Measurements from ENCODE around the gene PCOLCE2. TPM values are rescaled to one million over a fixed set of nuclear protein-coding genes. Genes with fewer than 3 reads are reported as not detected.

The PCOLCE2 gene
- total and polyA plus RNA-seq, 4 donors, result 9.1 to 17.2 (median 13.3) TPM

DNA sequence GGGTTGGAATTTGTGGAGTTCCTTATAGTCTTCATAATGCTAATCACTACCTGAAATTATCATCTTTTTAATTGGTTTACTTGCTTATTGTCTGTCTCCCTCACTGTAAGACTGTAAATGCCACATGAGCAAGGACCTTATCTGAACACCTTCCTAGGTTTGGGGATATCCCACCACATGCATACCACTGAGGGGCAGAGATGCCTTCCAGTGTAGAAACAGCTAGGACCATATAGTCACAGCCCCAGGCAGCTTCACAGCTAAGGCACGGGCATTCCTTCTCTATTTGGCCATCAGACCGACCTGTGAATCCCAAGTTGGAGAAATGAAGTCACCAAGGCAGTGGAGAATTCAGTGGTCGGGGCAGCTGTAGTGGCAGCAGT is 46.0 kb upstream of the PCOLCE2 start:
- 94% methylated on average over 3 of the region's 3 CpGs for WGBS
- TF ChIP-seq TAF1 (conservative IDR thresholded peaks at IDR 0.05), result no peak
- no peak for TF ChIP-seq FOXA2 (IDR thresholded peaks at IDR 0.05)
- TF ChIP-seq RAD21 (IDR thresholded peaks at IDR 0.05), result no peak
- no peak for TF ChIP-seq GABPA (IDR thresholded peaks at IDR 0.05 in 1 of 2, conservative IDR thresholded peaks at IDR 0.05 in 1 of 2)
- TF ChIP-seq JUND (IDR thresholded peaks at IDR 0.05), result no peak
- peak overlapping the region in 1 of 2 donors; percentile 33 for H3K27ac ChIP-seq (ENCODE audit: low read depth in 1 of 2, low read length in 2 of 2)
- no peak overlapping the region for H3K4me3 ChIP-seq (ENCODE audit: low read depth in 1 of 3, low read length in 3 of 3)
- no peak overlapping the region for H3K9ac ChIP-seq (ENCODE audit: low read depth in 1 of 2, low read length in 2 of 2)
- peaks cover 2 to 39% (median 29%) of the 10 kb centered on the region in 4 donors for H3K4me1 ChIP-seq (ENCODE audit: control insufficient read depth in 4 of 4, insufficient read depth in 4 of 4, low read length in 3 of 4)
- no peaks in the 10 kb centered on the region for H3K27me3 ChIP-seq (ENCODE audit: control insufficient read depth in 4 of 4, insufficient read depth in 4 of 4, low read length in 3 of 4)
- no peaks in the 10 kb centered on the region for H3K36me3 ChIP-seq (ENCODE audit: control insufficient read depth in 4 of 4, insufficient read depth in 3 of 4, low read depth in 1 of 4, low read length in 3 of 4)
- DNase-seq (ENCODE audit: low spot score), result no peak
- no peaks in the 10 kb centered on the region for H3K9me3 ChIP-seq (ENCODE audit: control insufficient read depth in 4 of 4, low read length in 3 of 4)

DNA sequence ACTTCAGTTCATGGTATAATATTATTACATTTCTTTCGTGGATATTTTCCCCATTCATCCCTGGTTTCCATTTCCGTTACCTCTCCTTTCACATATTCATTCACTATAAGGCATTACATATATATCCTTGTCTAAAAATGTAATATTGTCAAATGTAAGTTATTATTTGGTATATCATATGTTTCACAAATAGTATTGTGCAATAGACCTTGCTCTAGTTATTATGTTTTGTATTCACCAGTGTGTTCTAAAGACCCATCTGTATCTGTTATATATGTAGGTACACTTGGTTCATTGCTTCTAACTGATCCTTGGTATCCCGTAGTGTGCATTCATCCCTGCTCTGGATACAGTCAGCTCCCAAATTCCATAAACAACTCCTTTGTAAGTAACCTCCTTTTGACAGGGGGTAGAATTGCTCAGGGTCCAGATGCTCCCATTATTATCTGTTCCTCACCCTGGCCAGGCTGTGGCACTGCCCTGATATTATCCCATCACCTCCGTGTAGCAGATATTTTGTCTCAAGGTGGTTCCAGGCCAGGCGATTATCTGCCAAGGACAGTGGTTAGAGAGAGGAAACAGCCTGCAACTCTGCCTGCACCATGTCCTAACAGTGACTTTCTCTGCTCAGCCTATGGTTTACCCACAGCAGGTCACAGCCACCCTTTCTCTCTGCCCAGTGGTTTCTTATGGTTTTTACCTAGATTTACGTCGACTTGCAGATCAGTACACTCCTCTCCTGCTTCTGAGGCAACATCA is 45.4 kb upstream of the PCOLCE2 start:
- Histone ChIP-seq H3K36me3 (ENCODE audit: control insufficient read depth in 4 of 4, insufficient read depth in 3 of 4, low read depth in 1 of 4, low read length in 3 of 4) (no peaks in the 10 kb centered on the region), H3K9ac (ENCODE audit: low read depth in 1 of 2, low read length in 2 of 2) (no peak overlapping the region), H3K27me3 (ENCODE audit: control insufficient read depth in 4 of 4, insufficient read depth in 4 of 4, low read length in 3 of 4) (no peaks in the 10 kb centered on the region), H3K4me1 (ENCODE audit: control insufficient read depth in 4 of 4, insufficient read depth in 4 of 4, low read length in 3 of 4) (peaks cover 2 to 36% (median 26%) of the 10 kb centered on the region in 4 donors), H3K9me3 (ENCODE audit: control insufficient read depth in 4 of 4, low read length in 3 of 4) (no peaks in the 10 kb centered on the region), H3K27ac (ENCODE audit: low read depth in 1 of 2, low read length in 2 of 2) (no peak overlapping the region), H3K4me3 (ENCODE audit: low read depth in 1 of 3, low read length in 3 of 3) (no peak overlapping the region)
- DNase-seq (ENCODE audit: low spot score), result no peak
- TF ChIP-seq, protein P1, sequence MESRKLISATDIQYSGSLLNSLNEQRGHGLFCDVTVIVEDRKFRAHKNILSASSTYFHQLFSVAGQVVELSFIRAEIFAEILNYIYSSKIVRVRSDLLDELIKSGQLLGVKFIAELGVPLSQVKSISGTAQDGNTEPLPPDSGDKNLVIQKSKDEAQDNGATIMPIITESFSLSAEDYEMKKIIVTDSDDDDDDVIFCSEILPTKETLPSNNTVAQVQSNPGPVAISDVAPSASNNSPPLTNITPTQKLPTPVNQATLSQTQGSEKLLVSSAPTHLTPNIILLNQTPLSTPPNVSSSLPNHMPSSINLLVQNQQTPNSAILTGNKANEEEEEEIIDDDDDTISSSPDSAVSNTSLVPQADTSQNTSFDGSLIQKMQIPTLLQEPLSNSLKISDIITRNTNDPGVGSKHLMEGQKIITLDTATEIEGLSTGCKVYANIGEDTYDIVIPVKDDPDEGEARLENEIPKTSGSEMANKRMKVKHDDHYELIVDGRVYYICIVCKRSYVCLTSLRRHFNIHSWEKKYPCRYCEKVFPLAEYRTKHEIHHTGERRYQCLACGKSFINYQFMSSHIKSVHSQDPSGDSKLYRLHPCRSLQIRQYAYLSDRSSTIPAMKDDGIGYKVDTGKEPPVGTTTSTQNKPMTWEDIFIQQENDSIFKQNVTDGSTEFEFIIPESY (IDR thresholded peaks at IDR 0.05), result no peak
- no peak for TF ChIP-seq HNF4A (conservative IDR thresholded peaks at IDR 0.05)
- TF ChIP-seq, protein P2, sequence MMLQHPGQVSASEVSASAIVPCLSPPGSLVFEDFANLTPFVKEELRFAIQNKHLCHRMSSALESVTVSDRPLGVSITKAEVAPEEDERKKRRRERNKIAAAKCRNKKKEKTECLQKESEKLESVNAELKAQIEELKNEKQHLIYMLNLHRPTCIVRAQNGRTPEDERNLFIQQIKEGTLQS (IDR thresholded peaks at IDR 0.05), result no peak
- no peak for TF ChIP-seq FOXA1 (IDR thresholded peaks at IDR 0.05)
- no peak for TF ChIP-seq NR2F2 (IDR thresholded peaks at IDR 0.05)
- TF ChIP-seq, protein P3, sequence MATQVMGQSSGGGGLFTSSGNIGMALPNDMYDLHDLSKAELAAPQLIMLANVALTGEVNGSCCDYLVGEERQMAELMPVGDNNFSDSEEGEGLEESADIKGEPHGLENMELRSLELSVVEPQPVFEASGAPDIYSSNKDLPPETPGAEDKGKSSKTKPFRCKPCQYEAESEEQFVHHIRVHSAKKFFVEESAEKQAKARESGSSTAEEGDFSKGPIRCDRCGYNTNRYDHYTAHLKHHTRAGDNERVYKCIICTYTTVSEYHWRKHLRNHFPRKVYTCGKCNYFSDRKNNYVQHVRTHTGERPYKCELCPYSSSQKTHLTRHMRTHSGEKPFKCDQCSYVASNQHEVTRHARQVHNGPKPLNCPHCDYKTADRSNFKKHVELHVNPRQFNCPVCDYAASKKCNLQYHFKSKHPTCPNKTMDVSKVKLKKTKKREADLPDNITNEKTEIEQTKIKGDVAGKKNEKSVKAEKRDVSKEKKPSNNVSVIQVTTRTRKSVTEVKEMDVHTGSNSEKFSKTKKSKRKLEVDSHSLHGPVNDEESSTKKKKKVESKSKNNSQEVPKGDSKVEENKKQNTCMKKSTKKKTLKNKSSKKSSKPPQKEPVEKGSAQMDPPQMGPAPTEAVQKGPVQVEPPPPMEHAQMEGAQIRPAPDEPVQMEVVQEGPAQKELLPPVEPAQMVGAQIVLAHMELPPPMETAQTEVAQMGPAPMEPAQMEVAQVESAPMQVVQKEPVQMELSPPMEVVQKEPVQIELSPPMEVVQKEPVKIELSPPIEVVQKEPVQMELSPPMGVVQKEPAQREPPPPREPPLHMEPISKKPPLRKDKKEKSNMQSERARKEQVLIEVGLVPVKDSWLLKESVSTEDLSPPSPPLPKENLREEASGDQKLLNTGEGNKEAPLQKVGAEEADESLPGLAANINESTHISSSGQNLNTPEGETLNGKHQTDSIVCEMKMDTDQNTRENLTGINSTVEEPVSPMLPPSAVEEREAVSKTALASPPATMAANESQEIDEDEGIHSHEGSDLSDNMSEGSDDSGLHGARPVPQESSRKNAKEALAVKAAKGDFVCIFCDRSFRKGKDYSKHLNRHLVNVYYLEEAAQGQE (IDR thresholded peaks at IDR 0.05), result no peak
- TF ChIP-seq, protein P4, sequence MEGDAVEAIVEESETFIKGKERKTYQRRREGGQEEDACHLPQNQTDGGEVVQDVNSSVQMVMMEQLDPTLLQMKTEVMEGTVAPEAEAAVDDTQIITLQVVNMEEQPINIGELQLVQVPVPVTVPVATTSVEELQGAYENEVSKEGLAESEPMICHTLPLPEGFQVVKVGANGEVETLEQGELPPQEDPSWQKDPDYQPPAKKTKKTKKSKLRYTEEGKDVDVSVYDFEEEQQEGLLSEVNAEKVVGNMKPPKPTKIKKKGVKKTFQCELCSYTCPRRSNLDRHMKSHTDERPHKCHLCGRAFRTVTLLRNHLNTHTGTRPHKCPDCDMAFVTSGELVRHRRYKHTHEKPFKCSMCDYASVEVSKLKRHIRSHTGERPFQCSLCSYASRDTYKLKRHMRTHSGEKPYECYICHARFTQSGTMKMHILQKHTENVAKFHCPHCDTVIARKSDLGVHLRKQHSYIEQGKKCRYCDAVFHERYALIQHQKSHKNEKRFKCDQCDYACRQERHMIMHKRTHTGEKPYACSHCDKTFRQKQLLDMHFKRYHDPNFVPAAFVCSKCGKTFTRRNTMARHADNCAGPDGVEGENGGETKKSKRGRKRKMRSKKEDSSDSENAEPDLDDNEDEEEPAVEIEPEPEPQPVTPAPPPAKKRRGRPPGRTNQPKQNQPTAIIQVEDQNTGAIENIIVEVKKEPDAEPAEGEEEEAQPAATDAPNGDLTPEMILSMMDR (IDR thresholded peaks at IDR 0.05; ENCODE audit: low read depth, low read length, missing input control), result no peak
- TF ChIP-seq HNF4G (IDR thresholded peaks at IDR 0.05), result no peak
- TF ChIP-seq YY1 (IDR thresholded peaks at IDR 0.05), result no peak
- no peak for TF ChIP-seq TAF1 (conservative IDR thresholded peaks at IDR 0.05)
- TF ChIP-seq FOXA2 (IDR thresholded peaks at IDR 0.05), result no peak
- TF ChIP-seq EGR1 (IDR thresholded peaks at IDR 0.05; ENCODE audit: low read depth in 2 of 2), result no peak
- no peak for TF ChIP-seq SP1 (IDR thresholded peaks at IDR 0.05)
- TF ChIP-seq JUND (IDR thresholded peaks at IDR 0.05), result no peak
- TF ChIP-seq, protein P5, sequence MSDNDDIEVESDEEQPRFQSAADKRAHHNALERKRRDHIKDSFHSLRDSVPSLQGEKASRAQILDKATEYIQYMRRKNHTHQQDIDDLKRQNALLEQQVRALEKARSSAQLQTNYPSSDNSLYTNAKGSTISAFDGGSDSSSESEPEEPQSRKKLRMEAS (IDR thresholded peaks at IDR 0.05), result no peak
- TF ChIP-seq RAD21 (IDR thresholded peaks at IDR 0.05), result no peak
- TF ChIP-seq RXRA (IDR thresholded peaks at IDR 0.05), result no peak
- no peak for TF ChIP-seq GABPA (IDR thresholded peaks at IDR 0.05 in 1 of 2, conservative IDR thresholded peaks at IDR 0.05 in 1 of 2)
- 91% methylated on average over 7 of the region's 7 CpGs for WGBS
